ENCODE data around the gene ELOVL3.

ELOVL3 gene

DNA sequence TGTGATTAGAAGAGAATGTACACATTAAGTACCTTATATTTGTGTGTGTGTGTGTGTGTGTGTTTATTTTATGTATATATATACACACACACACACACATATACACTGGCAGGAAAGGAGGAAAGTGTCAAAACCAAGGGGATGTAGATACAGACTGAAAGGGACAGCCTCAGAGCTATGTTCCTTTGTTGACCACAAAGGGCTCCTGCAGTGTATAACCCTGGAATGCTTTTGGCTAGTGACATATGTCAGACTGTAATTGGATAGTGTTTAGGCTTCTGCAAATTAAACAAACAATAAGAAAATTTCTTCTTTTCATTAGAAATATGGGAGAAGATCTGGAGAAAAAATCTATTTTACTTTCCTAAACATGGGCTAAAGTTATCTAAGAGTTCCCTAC is 35.1 kb downstream of the ELOVL3 start:
- no peak for DNase-seq

DNA sequence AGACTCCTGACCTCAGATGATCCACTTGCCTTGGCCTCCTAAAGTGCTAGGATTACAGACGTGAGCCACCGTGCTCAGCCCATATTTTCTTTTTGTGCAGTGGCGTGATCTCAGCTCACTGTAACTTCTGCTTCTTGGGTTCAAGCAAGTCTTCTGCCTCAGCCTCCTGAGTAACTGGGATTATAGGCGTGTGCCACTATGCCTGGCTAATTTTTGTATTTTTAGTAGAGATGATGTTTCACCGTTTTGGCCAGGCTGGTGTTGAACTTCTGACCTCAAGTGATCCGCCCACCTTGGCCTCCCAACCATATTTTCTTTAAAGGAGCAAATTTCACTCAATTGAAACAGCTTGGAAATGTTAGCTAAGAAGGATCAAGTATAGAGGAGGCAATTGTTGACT is 35.7 kb downstream of the ELOVL3 start:
- no peak for DNase-seq

GRCh38 chr10:102262744-102263370 is 36.8 kb downstream of the ELOVL3 start:
- no peak for DNase-seq

DNA sequence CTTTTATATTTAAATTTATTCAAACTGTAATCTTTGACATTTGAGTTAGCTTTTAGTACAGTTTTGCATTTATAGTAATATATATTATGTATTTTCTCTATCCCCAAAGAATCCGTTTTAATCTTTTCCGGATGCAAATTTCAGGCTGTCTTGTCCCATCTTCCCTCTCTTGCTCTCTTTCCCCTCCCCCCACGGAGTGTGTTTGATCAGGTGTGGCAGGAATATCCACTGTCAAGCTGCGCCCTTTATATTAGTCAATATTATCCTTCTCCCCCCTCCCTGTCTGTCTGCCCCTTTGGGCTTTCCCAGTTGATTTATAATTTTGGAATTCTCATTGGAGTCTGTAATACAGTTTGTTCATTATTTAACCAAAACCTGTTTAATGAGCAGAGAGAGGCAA is 38.3 kb downstream of the ELOVL3 start:
- no peak for DNase-seq

GRCh38 chr10:102266670-102267069 is 40.6 kb downstream of the ELOVL3 start:
- no peak for DNase-seq

GRCh38 chr10:102267748-102268147 is 41.6 kb downstream of the ELOVL3 start:
- DNase-seq, result no peak

DNA sequence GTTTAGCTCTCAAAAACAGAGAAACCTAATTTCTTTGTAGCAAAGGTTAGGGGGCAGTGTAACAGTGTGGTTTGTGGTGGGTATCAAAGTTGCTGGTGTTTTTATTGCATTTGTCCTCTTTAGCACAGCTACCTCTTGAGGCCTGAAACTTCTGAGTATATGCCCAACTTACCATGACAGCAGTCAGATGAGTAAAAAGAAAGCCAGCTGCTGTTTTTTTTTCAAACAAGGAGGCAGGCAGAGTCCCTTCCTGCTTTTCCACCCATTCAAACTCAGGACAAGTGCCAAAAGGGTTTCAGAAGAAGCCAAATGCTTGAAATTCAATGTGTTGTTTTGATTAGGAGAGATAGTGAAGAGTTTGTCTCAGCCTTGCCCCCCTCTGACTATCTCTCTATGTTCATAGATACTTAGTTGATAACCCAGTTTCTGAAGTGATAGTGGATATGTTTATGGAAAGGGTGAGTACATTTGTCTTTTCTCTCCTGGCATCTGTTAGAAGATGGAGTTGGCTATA is 42.3 kb downstream of the ELOVL3 start:
- no peak for DNase-seq

DNA sequence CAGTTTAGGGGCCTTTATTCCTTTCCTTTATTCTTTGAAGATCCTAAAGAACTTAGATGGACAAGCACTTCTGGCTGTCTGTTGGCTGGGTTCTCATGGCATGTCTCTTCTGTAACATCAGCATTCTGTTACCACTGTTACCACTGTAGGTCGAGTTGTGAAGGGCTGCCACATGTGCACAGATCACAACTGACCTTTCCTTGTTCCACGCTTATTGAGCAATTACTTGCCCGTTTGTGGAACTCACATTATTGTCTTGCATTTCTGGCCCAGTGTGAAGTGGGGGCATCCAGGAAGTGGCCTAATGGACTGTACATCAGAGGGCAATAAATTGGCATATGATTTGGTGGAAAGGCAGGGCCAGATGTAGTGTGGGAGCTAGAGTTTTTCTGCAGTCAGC is 42.9 kb downstream of the ELOVL3 start:
- DNase-seq, result no peak

DNA sequence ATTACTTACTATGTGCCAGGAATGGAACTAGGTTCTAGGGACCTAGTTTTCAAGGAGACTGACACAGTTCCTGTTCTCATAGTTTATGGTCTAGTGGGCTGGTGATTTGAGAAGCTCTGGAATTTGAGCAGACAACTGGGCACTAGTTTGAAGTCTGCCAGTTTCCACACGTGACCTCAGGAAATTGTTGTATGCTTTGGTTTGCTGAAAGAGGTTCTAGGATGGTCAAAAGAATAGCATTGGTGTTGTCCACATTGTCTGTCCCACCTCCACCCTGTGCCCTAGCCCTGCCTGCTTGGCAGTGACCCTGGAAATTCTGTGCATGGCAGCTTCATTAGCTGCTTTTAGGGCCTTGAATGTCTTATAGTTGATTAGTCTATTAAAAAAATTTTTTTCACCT is 48.0 kb downstream of the ELOVL3 start:
- no peak for DNase-seq

DNA sequence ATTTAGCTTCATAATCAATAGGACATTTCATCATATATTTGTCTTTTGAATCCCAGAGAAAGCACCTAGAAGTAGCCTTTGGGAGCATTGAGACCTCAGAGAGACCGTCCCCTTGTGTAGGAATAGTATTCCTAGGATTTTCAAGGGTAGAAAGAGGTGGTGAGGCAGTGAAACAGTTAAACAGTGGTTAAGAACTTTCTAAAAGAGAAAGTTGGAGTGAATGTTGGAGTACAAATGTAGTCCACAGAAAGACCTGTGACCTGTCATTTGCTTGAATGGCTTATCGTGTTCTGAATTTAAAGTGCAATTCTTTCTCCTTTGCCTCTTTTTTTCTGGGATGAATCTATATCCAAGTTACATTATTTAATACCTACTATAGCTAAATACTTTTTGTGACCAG is 49.2 kb downstream of the ELOVL3 start:
- DNase-seq, result no peak

GRCh38 chr10:102279104-102279503 is 53.0 kb downstream of the ELOVL3 start:
- DNase-seq, result no peak

All from KG1 (cell line).